ENCODE results near the gene FICD. TPM values are rescaled to one million over a fixed set of nuclear protein-coding genes. Genes with fewer than 3 reads are reported as not detected.
A peak's percentile ranks its signal among the peaks of the same experiment; 100 is the strongest.

Gene FICD
- total RNA-seq, 1 donor from 2014 or later = 3.6 TPM

DNA sequence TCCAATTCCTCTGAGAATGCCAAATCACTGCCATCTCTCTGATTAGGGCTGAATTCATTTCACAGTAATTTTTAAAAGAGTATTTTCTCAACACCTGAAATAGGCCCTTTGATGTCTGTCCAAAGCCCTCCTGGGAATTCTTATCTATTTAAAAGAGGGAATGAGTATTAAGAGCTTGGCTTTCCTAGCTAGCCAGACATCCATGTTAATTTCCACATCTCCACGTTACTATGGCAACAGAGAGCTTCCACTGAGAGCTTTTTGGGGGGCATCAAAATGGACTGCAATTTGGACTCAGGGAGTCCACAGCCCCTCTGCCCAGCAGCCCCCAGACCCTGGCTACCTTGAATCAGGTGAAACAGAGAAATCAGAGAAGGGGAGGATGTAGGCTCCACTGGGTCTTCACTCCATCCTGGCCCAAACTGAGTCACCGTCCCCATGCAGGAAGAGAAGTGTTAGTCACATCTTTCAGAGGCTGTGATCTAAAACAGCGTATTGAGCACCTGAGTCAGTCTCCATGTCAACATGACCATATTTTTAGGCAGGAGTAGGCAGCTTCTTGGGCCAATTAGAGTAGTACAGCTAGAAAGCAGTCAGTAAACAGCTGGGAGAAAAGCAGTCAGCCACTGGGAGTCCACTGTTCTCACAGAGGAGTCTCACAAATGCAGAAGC, 7.0 kb upstream of the FICD start:
- Mint-ChIP-seq H3K4me3 (no peak overlapping the region), H3K36me3 (no peaks in the 10 kb centered on the region), H3K27ac (no peak overlapping the region), H3K27me3 (ENCODE audit: low read depth) (peaks cover 11% of the 10 kb centered on the region), H3K4me1 (peaks cover 8% of the 10 kb centered on the region), H3K9me3 (peaks cover 13% of the 10 kb centered on the region)
- TF ChIP-seq, protein P1, sequence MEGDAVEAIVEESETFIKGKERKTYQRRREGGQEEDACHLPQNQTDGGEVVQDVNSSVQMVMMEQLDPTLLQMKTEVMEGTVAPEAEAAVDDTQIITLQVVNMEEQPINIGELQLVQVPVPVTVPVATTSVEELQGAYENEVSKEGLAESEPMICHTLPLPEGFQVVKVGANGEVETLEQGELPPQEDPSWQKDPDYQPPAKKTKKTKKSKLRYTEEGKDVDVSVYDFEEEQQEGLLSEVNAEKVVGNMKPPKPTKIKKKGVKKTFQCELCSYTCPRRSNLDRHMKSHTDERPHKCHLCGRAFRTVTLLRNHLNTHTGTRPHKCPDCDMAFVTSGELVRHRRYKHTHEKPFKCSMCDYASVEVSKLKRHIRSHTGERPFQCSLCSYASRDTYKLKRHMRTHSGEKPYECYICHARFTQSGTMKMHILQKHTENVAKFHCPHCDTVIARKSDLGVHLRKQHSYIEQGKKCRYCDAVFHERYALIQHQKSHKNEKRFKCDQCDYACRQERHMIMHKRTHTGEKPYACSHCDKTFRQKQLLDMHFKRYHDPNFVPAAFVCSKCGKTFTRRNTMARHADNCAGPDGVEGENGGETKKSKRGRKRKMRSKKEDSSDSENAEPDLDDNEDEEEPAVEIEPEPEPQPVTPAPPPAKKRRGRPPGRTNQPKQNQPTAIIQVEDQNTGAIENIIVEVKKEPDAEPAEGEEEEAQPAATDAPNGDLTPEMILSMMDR (IDR thresholded peaks at IDR 0.05; ENCODE audit: unreplicated experiment) = no peak
- DNase-seq (ENCODE audit: low spot score in 2 of 2, unreplicated experiment in 2 of 2) = no peak

- Mint-ChIP-seq H3K36me3 (no peaks in the 10 kb centered on the region), H3K9me3 (peaks cover 3% of the 10 kb centered on the region)
These were observed 5.3 kb upstream of the FICD start for GRCh38 chr12:108509806-108510205.

DNA sequence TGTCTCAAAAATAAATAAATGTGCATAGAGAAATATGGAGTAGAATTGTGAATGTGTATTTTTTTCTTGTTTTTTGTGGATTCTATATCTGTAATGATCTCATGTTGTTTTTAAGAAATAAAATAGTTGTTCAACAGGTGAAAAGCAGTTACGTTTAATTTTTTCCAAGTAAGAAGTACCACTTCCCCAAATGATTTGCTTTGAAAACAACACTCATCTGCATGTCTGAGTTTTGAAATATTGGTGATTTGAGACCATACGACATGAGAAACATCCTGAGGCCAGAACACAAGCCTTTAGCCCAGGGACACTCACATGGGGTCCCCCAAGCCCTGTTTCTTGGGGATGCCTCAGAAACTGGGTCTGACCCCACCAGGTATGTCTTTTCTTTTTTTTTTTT, 4.2 kb upstream of the FICD start:
- TF ChIP-seq, protein P1 (IDR thresholded peaks at IDR 0.05; ENCODE audit: unreplicated experiment) = no peak

More at GRCh38 chr12:108509806-108510205, 5.3 kb upstream of the FICD start:
- no peak for DNase-seq (ENCODE audit: low spot score in 2 of 2, unreplicated experiment in 2 of 2)
- H3K4me1 Mint-ChIP-seq = peaks cover 9% of the 10 kb centered on the region
- TF ChIP-seq, protein P1 (IDR thresholded peaks at IDR 0.05; ENCODE audit: unreplicated experiment) = no peak
- H3K27ac Mint-ChIP-seq = no peak overlapping the region
- H3K27me3 Mint-ChIP-seq (ENCODE audit: low read depth) = peaks cover 11% of the 10 kb centered on the region
- H3K4me3 Mint-ChIP-seq = no peak overlapping the region

GRCh38 chr12:108511633-108512540, 3.2 kb upstream of the FICD start:
- H3K27me3 Mint-ChIP-seq (ENCODE audit: low read depth) = peaks cover 11% of the 10 kb centered on the region
- DNase-seq (ENCODE audit: low spot score in 2 of 2, unreplicated experiment in 2 of 2) = peak; percentile 49 to 82
- peaks cover 18% of the 10 kb centered on the region for H3K4me1 Mint-ChIP-seq
- H3K27ac Mint-ChIP-seq = no peak overlapping the region
- no peaks in the 10 kb centered on the region for H3K36me3 Mint-ChIP-seq
- TF ChIP-seq, protein P1 (IDR thresholded peaks at IDR 0.05; ENCODE audit: unreplicated experiment) = peak; percentile 96
- peak overlapping the region; percentile 41 for H3K4me3 Mint-ChIP-seq
- peaks cover 3% of the 10 kb centered on the region for H3K9me3 Mint-ChIP-seq

More for the DNA sequence above, 4.2 kb upstream of the FICD start:
- H3K4me1 Mint-ChIP-seq = peaks cover 13% of the 10 kb centered on the region
- no peak overlapping the region for H3K27ac Mint-ChIP-seq
- DNase-seq (ENCODE audit: low spot score in 2 of 2, unreplicated experiment in 2 of 2) = no peak
- H3K27me3 Mint-ChIP-seq (ENCODE audit: low read depth) = peaks cover 11% of the 10 kb centered on the region
- H3K4me3 Mint-ChIP-seq = no peak overlapping the region
- H3K36me3 Mint-ChIP-seq = no peaks in the 10 kb centered on the region
- peaks cover 3% of the 10 kb centered on the region for H3K9me3 Mint-ChIP-seq

- Mint-ChIP-seq H3K4me3 (peak overlapping the region; percentile 88), H3K36me3 (peaks cover 9% of the 10 kb centered on the region), H3K27ac (peak overlapping the region; percentile 82), H3K9me3 (no peaks in the 10 kb centered on the region), H3K4me1 (peaks cover 18% of the 10 kb centered on the region), H3K27me3 (ENCODE audit: low read depth) (no peaks in the 10 kb centered on the region)
- TF ChIP-seq, protein P1 (IDR thresholded peaks at IDR 0.05; ENCODE audit: unreplicated experiment) = no peak
- DNase-seq (ENCODE audit: low spot score in 2 of 2, unreplicated experiment in 2 of 2) = no peak
These were observed 557 bp upstream of the FICD start for GRCh38 chr12:108514468-108514972.

All from mesothelial cell of epicardium (in vitro differentiated cells).